ENCODE data around the gene PPP1CB.

GRCh38 chr2:28735511-28735910 lies 16.1 kb upstream of the PPP1CB start:
- TF ChIP-seq NFRKB (IDR thresholded peaks at IDR 0.05), result no peak
- TF ChIP-seq L3MBTL2 (conservative IDR thresholded peaks at IDR 0.05), result no peak
- no peak for TF ChIP-seq FOXA1 (IDR thresholded peaks at IDR 0.05)
- TF ChIP-seq HDGF (IDR thresholded peaks at IDR 0.05; ENCODE audit: borderline replicate concordance), result no peak
- no peak for TF ChIP-seq FOXK2 (IDR thresholded peaks at IDR 0.05)
